Upper lobe of left lung (tissue), 4 donors: ENCODE results near the gene TRIM72.

ENCODE experiments used
- EP300 ChIP-seq, 4 donors: sonication (generic); formaldehyde crosslinking; IDR thresholded peaks; one replicate each; pipeline ENCODE4 v1.5.1; 2017; ENCODE audit warnings: antibody characterized with exemption in 4 of 4, control low read depth in 2 of 4
- POLR2A ChIP-seq, 4 donors: fragments of 450-650 bp; IDR thresholded peaks; one replicate each; pipeline ENCODE4 v1.5.1; 2016 to 2017; ENCODE audit warnings: antibody characterized with exemption in 4 of 4, mild to moderate bottlenecking in 2 of 4
- POLR2AphosphoS5 ChIP-seq, 2 donors: sonication (generic); formaldehyde crosslinking; IDR thresholded peaks; one replicate each; pipeline ENCODE4 v1.5.1; 2017; ENCODE audit warnings: antibody characterized with exemption in 2 of 2
- TF ChIP-seq, protein P1 (sequence below), 6 experiments: fragments of 450-650 bp in 4 of 6; fragments of 200-600 bp in 2 of 6; sonication (generic) in 2 of 6; IDR thresholded peaks; one replicate each; pipeline ENCODE4 v1.5.1; 2016 to 2019; ENCODE audit warnings: antibody characterized with exemption in 6 of 6

- TF ChIP-seq, protein P1, sequence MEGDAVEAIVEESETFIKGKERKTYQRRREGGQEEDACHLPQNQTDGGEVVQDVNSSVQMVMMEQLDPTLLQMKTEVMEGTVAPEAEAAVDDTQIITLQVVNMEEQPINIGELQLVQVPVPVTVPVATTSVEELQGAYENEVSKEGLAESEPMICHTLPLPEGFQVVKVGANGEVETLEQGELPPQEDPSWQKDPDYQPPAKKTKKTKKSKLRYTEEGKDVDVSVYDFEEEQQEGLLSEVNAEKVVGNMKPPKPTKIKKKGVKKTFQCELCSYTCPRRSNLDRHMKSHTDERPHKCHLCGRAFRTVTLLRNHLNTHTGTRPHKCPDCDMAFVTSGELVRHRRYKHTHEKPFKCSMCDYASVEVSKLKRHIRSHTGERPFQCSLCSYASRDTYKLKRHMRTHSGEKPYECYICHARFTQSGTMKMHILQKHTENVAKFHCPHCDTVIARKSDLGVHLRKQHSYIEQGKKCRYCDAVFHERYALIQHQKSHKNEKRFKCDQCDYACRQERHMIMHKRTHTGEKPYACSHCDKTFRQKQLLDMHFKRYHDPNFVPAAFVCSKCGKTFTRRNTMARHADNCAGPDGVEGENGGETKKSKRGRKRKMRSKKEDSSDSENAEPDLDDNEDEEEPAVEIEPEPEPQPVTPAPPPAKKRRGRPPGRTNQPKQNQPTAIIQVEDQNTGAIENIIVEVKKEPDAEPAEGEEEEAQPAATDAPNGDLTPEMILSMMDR (IDR thresholded peaks at IDR 0.05) = no peak
- TF ChIP-seq POLR2AphosphoS5 (IDR thresholded peaks at IDR 0.05) (no peak), EP300 (IDR thresholded peaks at IDR 0.05) (no peak), POLR2A (IDR thresholded peaks at IDR 0.05) (no peak)
Measured at GRCh38 chr16:31246296-31246695, 32.4 kb downstream of the TRIM72 start.
